Breast epithelium (tissue), 4 donors: ENCODE results near the gene DRD4. TPM values are rescaled to one million over a fixed set of nuclear protein-coding genes. Genes with fewer than 3 reads are reported as not detected.
"Not testable (repeated sequence)": the region's sequence is repeated elsewhere in the genome, so short reads cannot be mapped to it uniquely, and the experiment has no call there.

Experiments used
- DNase-seq, 2 donors: peaks; one replicate each; pipeline ENCODE4 v3.0.0-alpha.2; 2019; ENCODE audit warnings: low spot score in 2 of 2
- H3K27ac ChIP-seq, 2 donors: fragments of 200-600 bp; sonication (generic) in 1 of 2; one replicate each; pipeline ENCODE4 v1.5.1; 2016 to 2019; ENCODE audit warnings: mild to moderate bottlenecking in 1 of 2
- H3K27me3 ChIP-seq, 2 donors: fragments of 200-600 bp; sonication (generic) in 1 of 2; one replicate each; pipeline versions ENCODE4 v1.5.1 to v1.6.0; 2017 to 2019; ENCODE audit warnings: control low read depth in 1 of 2, mild to moderate bottlenecking in 1 of 2
- H3K36me3 ChIP-seq: fragments of 200-600 bp; one replicate; pipeline ENCODE4 v1.5.1; 2019
- H3K4me1 ChIP-seq, 2 donors: fragments of 200-600 bp; sonication (generic); one replicate each; pipeline ENCODE4 v1.5.1; 2016 to 2019; ENCODE audit warnings: control low read depth in 1 of 2
- H3K4me3 ChIP-seq, 3 donors: fragments of 200-600 bp; sonication (generic); 1 replicate in 2 of 3; 2 replicates in 1 of 3; pipeline ENCODE4 v1.5.1; 2016 to 2019; ENCODE audit warnings: mild to moderate bottlenecking in 3 of 3, moderate library complexity in 2 of 3
- H3K9me3 ChIP-seq, 2 donors: fragments of 200-600 bp; sonication (generic) in 1 of 2; one replicate each; pipeline ENCODE4 v1.5.1; 2016 to 2019; ENCODE audit warnings: control low read depth in 1 of 2
- POLR2A ChIP-seq: fragments of 450-650 bp; IDR thresholded peaks from one replicate; pipeline ENCODE4 v1.6.1; 2016; ENCODE audit warnings: antibody characterized with exemption, mild to moderate bottlenecking, moderate library complexity
- POLR2AphosphoS5 ChIP-seq, 3 donors: sonication (generic); formaldehyde crosslinking; IDR thresholded peaks; one replicate each; pipeline ENCODE4 v1.6.1; 2017; ENCODE audit warnings: antibody characterized with exemption in 3 of 3
- intact Hi-C: fragments of 100-400 bp; cut with DNase I; formaldehyde crosslinking; loops from one replicate; pipeline ENCODE4 v1.15.1; 2023; ENCODE audit warnings: low total_unique reads
- total RNA-seq, 3 donors: library from RNA; depleted of rRNA; stranded (reverse); fragments of >200 nt; gene quantifications; one replicate each; pipeline ENCODE4 v1.1.0, GENCODE V29; 2016
- TF ChIP-seq, protein P1 (sequence below), 3 donors: fragments of 450-650 bp; IDR thresholded peaks; one replicate each; pipeline ENCODE4 v1.5.1; 2016 to 2017; ENCODE audit warnings: antibody characterized with exemption in 3 of 3, mild to moderate bottlenecking in 3 of 3, moderate library complexity in 3 of 3

DRD4 gene
- total RNA-seq, 3 donors from 2014 or later = 0.29 TPM; not detected in 2

DNA sequence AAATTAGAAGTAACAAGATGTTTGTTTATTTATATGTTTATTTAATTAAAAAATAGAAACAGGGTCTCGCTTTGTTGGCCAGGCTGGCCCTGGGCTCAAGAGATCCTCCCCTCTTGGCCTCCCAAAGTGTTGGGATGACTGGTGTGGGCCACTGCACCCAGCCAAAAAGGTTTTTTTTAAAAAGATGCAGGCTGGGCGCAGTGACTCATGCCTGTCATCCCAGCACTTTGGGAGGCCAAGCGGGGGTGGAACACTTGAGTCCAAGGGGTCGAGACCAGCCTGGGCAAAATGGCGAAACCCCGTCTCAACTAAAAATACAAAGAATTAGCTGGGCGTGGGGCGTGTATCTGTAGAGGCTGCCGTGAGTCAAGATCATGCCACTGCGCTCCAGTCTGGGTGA lies 13.4 kb downstream of the DRD4 start:
- TF ChIP-seq POLR2AphosphoS5 (IDR thresholded peaks at IDR 0.05) (no peak), POLR2A (no peak)
- TF ChIP-seq, protein P1, sequence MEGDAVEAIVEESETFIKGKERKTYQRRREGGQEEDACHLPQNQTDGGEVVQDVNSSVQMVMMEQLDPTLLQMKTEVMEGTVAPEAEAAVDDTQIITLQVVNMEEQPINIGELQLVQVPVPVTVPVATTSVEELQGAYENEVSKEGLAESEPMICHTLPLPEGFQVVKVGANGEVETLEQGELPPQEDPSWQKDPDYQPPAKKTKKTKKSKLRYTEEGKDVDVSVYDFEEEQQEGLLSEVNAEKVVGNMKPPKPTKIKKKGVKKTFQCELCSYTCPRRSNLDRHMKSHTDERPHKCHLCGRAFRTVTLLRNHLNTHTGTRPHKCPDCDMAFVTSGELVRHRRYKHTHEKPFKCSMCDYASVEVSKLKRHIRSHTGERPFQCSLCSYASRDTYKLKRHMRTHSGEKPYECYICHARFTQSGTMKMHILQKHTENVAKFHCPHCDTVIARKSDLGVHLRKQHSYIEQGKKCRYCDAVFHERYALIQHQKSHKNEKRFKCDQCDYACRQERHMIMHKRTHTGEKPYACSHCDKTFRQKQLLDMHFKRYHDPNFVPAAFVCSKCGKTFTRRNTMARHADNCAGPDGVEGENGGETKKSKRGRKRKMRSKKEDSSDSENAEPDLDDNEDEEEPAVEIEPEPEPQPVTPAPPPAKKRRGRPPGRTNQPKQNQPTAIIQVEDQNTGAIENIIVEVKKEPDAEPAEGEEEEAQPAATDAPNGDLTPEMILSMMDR (IDR thresholded peaks at IDR 0.05) = no peak
- no peak for DNase-seq
- H3K27ac ChIP-seq = no peak overlapping the region
- no peak overlapping the region for H3K4me3 ChIP-seq
- no peaks in the 10 kb centered on the region for H3K9me3 ChIP-seq
- no peaks in the 10 kb centered on the region for H3K4me1 ChIP-seq
- intact Hi-C loops = no loop called here
- no peaks in the 10 kb centered on the region for H3K27me3 ChIP-seq
- no peaks in the 10 kb centered on the region for H3K36me3 ChIP-seq

DNA sequence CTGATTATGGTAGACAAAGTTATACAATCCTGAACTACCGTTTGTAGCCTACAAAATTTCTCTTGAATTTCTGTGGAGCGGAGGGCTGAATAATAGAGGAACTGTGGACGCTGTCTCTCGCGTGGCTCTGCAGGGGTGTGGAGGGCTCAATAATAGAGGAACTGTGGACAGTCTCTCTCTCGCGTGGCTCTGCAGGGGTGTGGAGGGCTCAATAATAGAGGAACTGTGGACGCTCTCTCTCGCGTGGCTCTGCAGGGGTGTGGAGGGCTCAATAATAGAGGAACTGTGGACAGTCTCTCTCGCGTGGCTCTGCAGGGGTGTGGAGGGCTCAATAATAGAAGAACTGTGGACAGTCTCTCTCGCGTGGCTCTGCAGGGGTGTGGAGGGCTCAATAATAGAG lies 16.1 kb downstream of the DRD4 start:
- intact Hi-C loops, H3K27me3 ChIP-seq, H3K27ac ChIP-seq, H3K4me3 ChIP-seq, H3K9me3 ChIP-seq, H3K4me1 ChIP-seq, H3K36me3 ChIP-seq, DNase-seq: not testable (repeated sequence)

- no peak overlapping the region for H3K27ac ChIP-seq
- no peak overlapping the region for H3K4me3 ChIP-seq
- DNase-seq = no peak
- no peaks in the 10 kb centered on the region for H3K36me3 ChIP-seq
- H3K4me1 ChIP-seq = no peaks in the 10 kb centered on the region
- intact Hi-C loops = no loop called here
- no peaks in the 10 kb centered on the region for H3K27me3 ChIP-seq
- TF ChIP-seq POLR2AphosphoS5 (IDR thresholded peaks at IDR 0.05) (no peak), POLR2A (no peak)
- TF ChIP-seq, protein P1 (IDR thresholded peaks at IDR 0.05) = no peak
- no peaks in the 10 kb centered on the region for H3K9me3 ChIP-seq
Measured at GRCh38 chr11:653837-654236, 16.8 kb downstream of the DRD4 start.

GRCh38 chr11:654444-654843 lies 17.4 kb downstream of the DRD4 start:
- H3K4me1 ChIP-seq, DNase-seq, intact Hi-C loops, H3K9me3 ChIP-seq, H3K27me3 ChIP-seq, H3K36me3 ChIP-seq, H3K27ac ChIP-seq, H3K4me3 ChIP-seq: not testable (repeated sequence)

- intact Hi-C loops = no loop called here
- TF ChIP-seq POLR2A = no peak
- TF ChIP-seq, protein P1 (IDR thresholded peaks at IDR 0.05) = no peak
- TF ChIP-seq POLR2AphosphoS5 (IDR thresholded peaks at IDR 0.05) = no peak
- no peak for DNase-seq
Measured at GRCh38 chr11:655036-655726, 18.1 kb downstream of the DRD4 start.

GRCh38 chr11:656426-656825 lies 19.4 kb downstream of the DRD4 start:
- Histone ChIP-seq H3K36me3 (no peaks in the 10 kb centered on the region), H3K27me3 (no peaks in the 10 kb centered on the region), H3K4me1 (no peaks in the 10 kb centered on the region), H3K27ac (no peak overlapping the region), H3K9me3 (no peaks in the 10 kb centered on the region), H3K4me3 (no peak overlapping the region)
- DNase-seq = no peak
- intact Hi-C loops = no loop called here
- TF ChIP-seq, protein P1 (IDR thresholded peaks at IDR 0.05) = no peak
- TF ChIP-seq POLR2AphosphoS5 (IDR thresholded peaks at IDR 0.05) (no peak), POLR2A (no peak)

More at GRCh38 chr11:655036-655726, 18.1 kb downstream of the DRD4 start:
- H3K4me1 ChIP-seq = no peaks in the 10 kb centered on the region
- no peak overlapping the region for H3K4me3 ChIP-seq
- no peaks in the 10 kb centered on the region for H3K27me3 ChIP-seq
- no peaks in the 10 kb centered on the region for H3K36me3 ChIP-seq
- H3K27ac ChIP-seq = no peak overlapping the region
- no peaks in the 10 kb centered on the region for H3K9me3 ChIP-seq
